Fibroblast of lung (primary cell): ENCODE measurements around the gene SERGEF.

Source experiments
- CTCF ChIP-seq, 2 donors: IDR thresholded peaks in 1 of 2; conservative IDR thresholded peaks in 1 of 2; 1 replicate in 1 of 2; 2 replicates in 1 of 2; pipeline ENCODE4 v1.5.1; 2011 to 2012; ENCODE audit warnings: low read length in 2 of 2, control low read depth in 1 of 2, inconsistent platforms in 1 of 2, low read depth in 1 of 2, mild to moderate bottlenecking in 1 of 2
- EZH2 ChIP-seq: IDR thresholded peaks from 2 replicates; pipeline ENCODE4 v1.5.1; 2012; ENCODE audit warnings: low read length, control low read depth, mild to moderate bottlenecking; ENCODE audit errors: missing control alignments

GRCh38 chr11:17767301-17767885, 245.5 kb downstream of the SERGEF start:
- no peak for TF ChIP-seq CTCF (conservative IDR thresholded peaks at IDR 0.05 in 1 of 2, IDR thresholded peaks at IDR 0.05 in 1 of 2; ENCODE audit: low read depth in 1 of 2, low read length in 2 of 2)
- no peak for TF ChIP-seq EZH2
